Keratinocyte (primary cell): ENCODE results near the gene TPGS1. TPM values are rescaled to one million over a fixed set of nuclear protein-coding genes. Genes with fewer than 3 reads are reported as not detected.

Experiments
- DNase-seq: peaks from one replicate; pipeline ENCODE4 v3.0.0-alpha.2; 2011; ENCODE audit warnings: low read depth, missing footprints, low spot score
- FAIRE-seq: peaks from 2 replicates; lab custom pipeline; 2011; peaks lifted over from hg19 to GRCh38; lab: Jason Lieb, UNC
- H2AFZ ChIP-seq: 2 replicates; pipeline ENCODE4 v1.6.0; 2012; ENCODE audit warnings: low read length, control low read depth, inconsistent platforms; ENCODE audit not compliant: control insufficient read depth
- H3K27ac ChIP-seq: 2 replicates; pipeline ENCODE4 v1.5.1; 2011; ENCODE audit warnings: low read length; ENCODE audit not compliant: control insufficient read depth, insufficient read depth
- H3K27me3 ChIP-seq: 3 replicates; pipeline ENCODE4 v1.6.0; 2011; ENCODE audit warnings: low read length; ENCODE audit not compliant: control insufficient read depth, insufficient read depth; ENCODE audit errors: extremely low read depth
- H3K36me3 ChIP-seq, 2 experiments: 2 replicates in 1 of 2; 3 replicates in 1 of 2; pipeline ENCODE4 v1.5.1; 2011; ENCODE audit warnings: low read length in 2 of 2, mild to moderate bottlenecking in 1 of 2; ENCODE audit not compliant: control insufficient read depth in 2 of 2, insufficient read depth in 2 of 2; ENCODE audit errors: extremely low read depth in 1 of 2
- H3K4me1 ChIP-seq: 3 replicates; pipeline ENCODE4 v1.5.1; 2011; ENCODE audit warnings: low read length; ENCODE audit not compliant: control insufficient read depth, insufficient read depth; ENCODE audit errors: extremely low read depth
- H3K4me2 ChIP-seq: 3 replicates; pipeline ENCODE4 v1.6.0; 2011; ENCODE audit warnings: low read depth, low read length; ENCODE audit not compliant: control insufficient read depth, insufficient read depth; ENCODE audit errors: extremely low read depth
- H3K4me3 ChIP-seq, 3 experiments: fragments of 200-600 bp in 1 of 3; sonication (generic) in 1 of 3; 2 replicates in 2 of 3; 3 replicates in 1 of 3; pipeline ENCODE4 v1.5.1; 2011 to 2016; ENCODE audit warnings: low read length in 3 of 3, mild to moderate bottlenecking in 3 of 3, control low read depth in 2 of 3, inconsistent platforms in 1 of 3, low read depth in 1 of 3, mixed read lengths in 1 of 3, mixed run types in 1 of 3, moderate library complexity in 1 of 3; ENCODE audit not compliant: control insufficient read depth in 2 of 3, insufficient read depth in 2 of 3; ENCODE audit errors: extremely low read depth in 1 of 3
- H3K79me2 ChIP-seq: 2 replicates; pipeline ENCODE4 v1.6.0; 2012; ENCODE audit warnings: low read length; ENCODE audit not compliant: control insufficient read depth, insufficient read depth
- H3K9ac ChIP-seq: 3 replicates; pipeline ENCODE4 v1.6.0; 2011; ENCODE audit warnings: low read length; ENCODE audit not compliant: control insufficient read depth, insufficient read depth; ENCODE audit errors: extremely low read depth
- H3K9me1 ChIP-seq: 3 replicates; pipeline ENCODE4 v1.6.0; 2011; ENCODE audit warnings: low read length; ENCODE audit not compliant: control insufficient read depth, insufficient read depth; ENCODE audit errors: extremely low read depth
- H3K9me3 ChIP-seq: 2 replicates; pipeline ENCODE4 v1.5.1; 2012; ENCODE audit warnings: low read depth, low read length; ENCODE audit not compliant: control insufficient read depth
- H4K20me1 ChIP-seq: 3 replicates; pipeline ENCODE4 v1.6.0; 2011; ENCODE audit warnings: low read length; ENCODE audit not compliant: control insufficient read depth, insufficient read depth; ENCODE audit errors: extremely low read depth
- CTCF ChIP-seq, 3 experiments: IDR thresholded peaks in 1 of 3; conservative IDR thresholded peaks in 1 of 3; optimal IDR thresholded peaks in 1 of 3; 2 replicates in 2 of 3; 3 replicates in 1 of 3; pipeline versions ENCODE3 to v1.5.1; 2011; ENCODE audit warnings: low read length in 3 of 3, mild to moderate bottlenecking in 3 of 3, moderate library complexity in 2 of 3, control low read depth in 1 of 3, inconsistent platforms in 1 of 3; ENCODE audit not compliant: insufficient read depth in 2 of 3; ENCODE audit errors: extremely low read depth in 1 of 3
- EZH2 ChIP-seq: IDR thresholded peaks from one replicate; pipeline ENCODE4 v1.6.1; 2012; ENCODE audit warnings: inconsistent platforms, mild to moderate bottlenecking, low read length, moderate library complexity
- dilution Hi-C: fragments of 300-500 bp; cut with MboI; formaldehyde crosslinking; loops from one replicate; pipeline ENCODE4 v1.7.0; 2020; ENCODE audit warnings: low sequenced_read_pairs; ENCODE audit not compliant: extremely low pct_ligation_motif_present
- polyA plus RNA-seq, 5 experiments: library from polyadenylated mRNA; depleted of rRNA in 3 of 5; stranded (reverse) in 3 of 5; stranded (forward) in 1 of 5; unstranded in 1 of 5; fragments of >200 nt; gene quantifications; 1 replicate in 1 of 5; 2 replicates in 3 of 5; 3 replicates in 1 of 5; pipeline versions ENCODE4 v1.2.1 to v1.2.3, GENCODE V29; 2011 to 2012; ENCODE audit warnings: missing spikeins in 2 of 5, low read depth in 1 of 5, low replicate concordance in 1 of 5

Gene TPGS1
- polyA plus RNA-seq, 1 donor (not counting 4 experiments of a cell fraction or from before 2014, with no cell fraction given), result 1.4 TPM

DNA sequence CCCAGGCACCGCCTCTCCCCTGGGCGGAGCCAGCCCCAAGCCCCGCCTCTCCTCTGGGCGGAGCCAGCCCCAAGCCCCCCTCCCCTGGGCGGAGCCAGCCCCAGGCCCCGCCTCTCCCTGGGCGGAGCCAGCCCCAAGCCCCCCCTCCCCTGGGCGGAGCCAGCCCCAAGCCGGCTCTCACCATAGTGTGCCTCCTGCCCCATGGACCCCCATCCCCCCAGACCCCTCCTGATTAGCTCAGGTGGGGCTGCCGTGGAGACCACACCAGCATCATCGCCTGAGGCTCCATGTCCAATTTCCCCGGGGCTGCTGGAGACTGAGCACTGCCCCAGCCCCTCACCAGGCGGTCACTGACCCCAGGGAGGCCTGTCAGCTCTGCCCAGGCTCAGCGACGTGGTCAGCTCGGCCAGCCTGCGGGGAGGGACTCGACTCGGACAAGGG, 15.2 kb upstream of the TPGS1 start:
- Histone ChIP-seq H3K79me2 (no peaks in the 10 kb centered on the region), H3K4me1 (no peaks in the 10 kb centered on the region), H3K27me3 (peaks cover 6% of the 10 kb centered on the region), H3K9me3 (no peaks in the 10 kb centered on the region), H2AFZ (no peak overlapping the region), H3K4me2 (no peak overlapping the region), H3K9me1 (no peaks in the 10 kb centered on the region), H3K4me3 (no peak overlapping the region), H3K27ac (no peak overlapping the region), H3K9ac (no peak overlapping the region), H4K20me1 (no peaks in the 10 kb centered on the region), H3K36me3 (no peaks in the 10 kb centered on the region)
- no peak for DNase-seq
- TF ChIP-seq EZH2 (no peak), CTCF (optimal IDR thresholded peaks at IDR 0.05 in 1 of 3, IDR thresholded peaks at IDR 0.05 in 1 of 3, conservative IDR thresholded peaks at IDR 0.05 in 1 of 3; ENCODE audit: extremely low read depth in 1 of 3, insufficient read depth in 2 of 3, low read length in 3 of 3) (no peak)
- FAIRE-seq, result no peak
- dilution Hi-C loops, result no loop called here

DNA sequence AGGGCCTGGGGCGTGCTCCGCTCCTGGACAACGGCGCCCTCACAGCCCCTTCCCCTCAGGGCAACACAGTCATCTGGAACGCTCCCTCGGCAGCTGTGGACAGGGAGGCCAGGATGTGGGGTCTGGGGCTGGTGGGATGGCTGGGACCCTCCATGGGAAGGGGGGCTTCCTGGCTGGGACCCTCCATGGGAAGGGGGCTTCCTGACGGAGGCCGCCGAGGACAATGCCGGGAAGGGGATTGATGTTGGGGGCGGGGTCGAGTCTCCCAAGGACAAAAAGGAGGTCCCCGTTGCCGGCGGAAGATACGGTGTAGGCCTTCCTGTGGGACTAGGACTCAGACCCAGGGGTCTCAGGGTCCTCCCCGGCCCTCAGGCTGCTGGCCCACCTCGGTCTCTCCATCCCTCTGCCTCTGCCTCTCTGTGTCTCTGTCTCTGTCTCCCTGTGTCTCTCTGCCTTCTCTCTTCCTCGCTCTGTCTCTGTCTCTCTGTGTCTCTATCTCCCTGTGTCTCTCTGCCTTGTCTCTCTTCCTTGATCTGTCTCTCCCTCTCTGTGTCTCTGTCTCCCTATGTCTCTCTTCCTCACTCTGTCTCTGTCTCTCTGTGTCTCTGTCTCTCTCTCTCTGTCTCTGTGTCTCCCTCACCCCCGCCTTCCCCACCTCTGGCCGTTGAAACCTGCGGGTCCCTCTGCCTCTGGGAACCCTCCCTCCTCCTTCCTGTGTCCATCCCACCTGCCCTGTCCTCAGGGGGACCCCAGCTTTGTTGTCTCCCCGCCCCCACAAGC, 13.7 kb upstream of the TPGS1 start:
- Histone ChIP-seq H3K27me3 (peaks cover 16% of the 10 kb centered on the region), H3K27ac (no peak overlapping the region), H4K20me1 (no peaks in the 10 kb centered on the region), H3K79me2 (no peaks in the 10 kb centered on the region), H2AFZ (no peak overlapping the region), H3K9me3 (no peaks in the 10 kb centered on the region), H3K4me1 (no peaks in the 10 kb centered on the region), H3K9me1 (no peaks in the 10 kb centered on the region), H3K4me3 (no peak overlapping the region), H3K9ac (no peak overlapping the region), H3K4me2 (no peak overlapping the region), H3K36me3 (no peaks in the 10 kb centered on the region)
- no peak for TF ChIP-seq EZH2
- dilution Hi-C loops, result no loop called here
- DNase-seq, result no peak
- no peak for FAIRE-seq
